Kidney (tissue), 14 donors: ENCODE results near the gene USP28. TPM values are rescaled to one million over a fixed set of nuclear protein-coding genes. Genes with fewer than 3 reads are reported as not detected.

Experiments
- DNase-seq, 5 donors: peaks; one replicate each; pipeline ENCODE4 v3.0.0-alpha.2; 2013 to 2020
- FAIRE-seq: peaks from 2 replicates; lab custom pipeline; 2012; peaks lifted over from hg19 to GRCh38; lab: Jason Lieb, UNC
- H3K27ac ChIP-seq, 2 donors: one replicate each; pipeline ENCODE4 v1.7.0; 2013; ENCODE audit warnings: low read depth in 2 of 2, low read length in 2 of 2, inconsistent platforms in 1 of 2
- H3K27me3 ChIP-seq: one replicate; pipeline ENCODE4 v1.7.1; 2013; ENCODE audit warnings: low read length, inconsistent platforms; ENCODE audit not compliant: control insufficient read depth, insufficient read depth
- H3K36me3 ChIP-seq, 3 donors: one replicate each; pipeline versions ENCODE4 v1.7.0 to v1.7.1; 2013; ENCODE audit warnings: low read length in 3 of 3, control low read depth in 1 of 3, inconsistent platforms in 1 of 3; ENCODE audit not compliant: insufficient read depth in 3 of 3, control insufficient read depth in 2 of 3
- H3K4me1 ChIP-seq, 3 donors: one replicate each; pipeline versions ENCODE4 v1.7.0 to v1.7.1; 2013; ENCODE audit warnings: low read length in 3 of 3, inconsistent platforms in 1 of 3, low read depth in 1 of 3; ENCODE audit not compliant: control insufficient read depth in 2 of 3, insufficient read depth in 2 of 3
- H3K4me3 ChIP-seq, 3 donors: one replicate each; pipeline versions ENCODE4 v1.7.0 to v1.8.1; 2013; ENCODE audit warnings: low read length in 3 of 3, control low read depth in 1 of 3, inconsistent platforms in 1 of 3
- H3K9ac ChIP-seq, 3 donors: one replicate each; pipeline versions ENCODE4 v1.7.0 to v1.7.1; 2013; ENCODE audit warnings: low read length in 3 of 3, control low read depth in 1 of 3, inconsistent platforms in 1 of 3
- H3K9me3 ChIP-seq, 3 donors: one replicate each; pipeline versions ENCODE4 v1.7.0 to v1.7.1; 2013; ENCODE audit warnings: low read length in 3 of 3, control low read depth in 1 of 3, inconsistent platforms in 1 of 3; ENCODE audit not compliant: control insufficient read depth in 2 of 3, insufficient read depth in 1 of 3
- CTCF ChIP-seq: IDR thresholded peaks from 3 replicates; pipeline ENCODE4 v1.5.1; 2012; ENCODE audit warnings: mild to moderate bottlenecking, moderate library complexity, borderline replicate concordance; ENCODE audit not compliant: insufficient read depth; ENCODE audit errors: extremely low read depth
- intact Hi-C: fragments of 100-400 bp; cut with DNase I; formaldehyde crosslinking; loops from one replicate; pipeline ENCODE4 v1.11.1; 2022
- polyA plus RNA-seq: library from polyadenylated mRNA; stranded (reverse); fragments of 350-450 nt; fragmentation: Illumina TruSeq; extraction: RNeasy Lipid Tissue Mini Kit (QIAGEN cat#74804); gene quantifications from one replicate; pipeline ENCODE4 v1.2.3, GENCODE V29; 2014; ENCODE audit warnings: low read depth, low replicate concordance; ENCODE audit not compliant: insufficient read depth
- total RNA-seq: library from RNA; stranded (reverse); fragmentation: NEBNext Ultra II Directional; extraction: Animal tissue kit (Norgen Biotek cat#: 25700); gene quantifications from one replicate; pipeline ENCODE4 v1.2.1, GENCODE V29; 2021
- donor health status: control.
- donor health status: control.
- donor health status: control.
- donor health status: control.
- donor health status: control.
- donor health status: DM: yes; HTN: yes; CAD: no.
- donor health status: Normal renal cell carcinoma (clear cell type).

The USP28 gene
- total and polyA plus RNA-seq, 2 donors from 2014 or later = 5.3 to 19.4 TPM

GRCh38 chr11:113817626-113818025 lies 57.7 kb downstream of the USP28 start:
- H3K36me3 ChIP-seq = peaks cover 0 to 11% (median 4%) of the 10 kb centered on the region in 3 donors
- intact Hi-C loops = no loop called here
- no peak overlapping the region for H3K27ac ChIP-seq
- H3K4me3 ChIP-seq = no peak overlapping the region
- FAIRE-seq = no peak
- no peaks in the 10 kb centered on the region for H3K9me3 ChIP-seq
- no peak for DNase-seq
- H3K27me3 ChIP-seq = no peaks in the 10 kb centered on the region
- no peak for TF ChIP-seq CTCF
- H3K4me1 ChIP-seq = no peaks in the 10 kb centered on the region
- H3K9ac ChIP-seq = no peak overlapping the region

- DNase-seq = no peak
- H3K36me3 ChIP-seq = peaks cover 0 to 11% (median 4%) of the 10 kb centered on the region in 3 donors
- no peaks in the 10 kb centered on the region for H3K9me3 ChIP-seq
- H3K4me3 ChIP-seq = no peak overlapping the region
- H3K27ac ChIP-seq = no peak overlapping the region
- H3K27me3 ChIP-seq = no peaks in the 10 kb centered on the region
- intact Hi-C loops = no loop called here
- H3K4me1 ChIP-seq = no peaks in the 10 kb centered on the region
- H3K9ac ChIP-seq = no peak overlapping the region
- TF ChIP-seq CTCF = no peak
- no peak for FAIRE-seq
These were observed 58.2 kb downstream of the USP28 start for GRCh38 chr11:113817162-113817561.

- no peaks in the 10 kb centered on the region for H3K4me1 ChIP-seq
- no peaks in the 10 kb centered on the region for H3K9me3 ChIP-seq
- intact Hi-C loops = no loop called here
- H3K9ac ChIP-seq = no peak overlapping the region
- H3K36me3 ChIP-seq = peaks cover 0 to 5% (median 2%) of the 10 kb centered on the region in 3 donors
- TF ChIP-seq CTCF = no peak
- DNase-seq (no peak), FAIRE-seq (no peak)
- H3K27ac ChIP-seq = no peak overlapping the region
- no peak overlapping the region for H3K4me3 ChIP-seq
- no peaks in the 10 kb centered on the region for H3K27me3 ChIP-seq
These were observed 61.2 kb downstream of the USP28 start for GRCh38 chr11:113814181-113814580.

- intact Hi-C loops = no loop called here
- H3K27ac ChIP-seq = no peak overlapping the region
- H3K4me1 ChIP-seq = no peaks in the 10 kb centered on the region
- no peaks in the 10 kb centered on the region for H3K9me3 ChIP-seq
- no peak overlapping the region for H3K9ac ChIP-seq
- FAIRE-seq = no peak
- peaks cover 0 to 22% (median 6%) of the 10 kb centered on the region in 3 donors for H3K36me3 ChIP-seq
- no peak for DNase-seq
- no peak overlapping the region for H3K4me3 ChIP-seq
- TF ChIP-seq CTCF = no peak
- no peaks in the 10 kb centered on the region for H3K27me3 ChIP-seq
These were observed 66.4 kb downstream of the USP28 start for GRCh38 chr11:113808931-113809330.
